Activated T-helper 1 cell treated with anti-CD3 and anti-CD28 coated beads, Interleukin-12 subunit alpha, Interleukin-12 subunit beta, Interleukin-2, Interleukin-4 antibody, amounts not matched to agents 30 ng/mL and 10 ng/mL and 1 ng/mL, durations not matched to agents 14 hours and 24 hours and 36 hours (primary cell): ENCODE measurements around the gene DLL3. TPM values are rescaled to one million over a fixed set of nuclear protein-coding genes. Genes with fewer than 3 reads are reported as not detected.

Experiments used
- DNase-seq: peaks from one replicate; pipeline ENCODE4 v3.0.0; 2021; ENCODE audit warnings: low spot score
- H3K27ac Mint-ChIP-seq: one replicate; pipeline ENCODE4 v1.8.0; 2021; ENCODE audit warnings: mild to moderate bottlenecking, mixed read lengths
- H3K27me3 Mint-ChIP-seq: one replicate; pipeline ENCODE4 v1.8.0; 2022; ENCODE audit warnings: mild to moderate bottlenecking, moderate library complexity, mixed read lengths; ENCODE audit not compliant: insufficient read depth
- H3K36me3 Mint-ChIP-seq: one replicate; pipeline ENCODE4 v1.8.0; 2021; ENCODE audit warnings: low read depth, mixed read lengths
- H3K4me1 Mint-ChIP-seq: one replicate; pipeline ENCODE4 v1.8.0; 2021; ENCODE audit warnings: low read depth, mixed read lengths
- H3K4me3 Mint-ChIP-seq: one replicate; pipeline ENCODE4 v1.8.0; 2021; ENCODE audit warnings: mild to moderate bottlenecking, moderate library complexity, mixed read lengths
- H3K9me3 Mint-ChIP-seq: one replicate; pipeline ENCODE4 v1.8.0; 2021; ENCODE audit warnings: mixed read lengths
- intact Hi-C: fragments of 100-400 bp; cut with micrococcal nuclease; formaldehyde crosslinking; loops from one replicate; pipeline ENCODE4 v1.15.1; 2024
- total RNA-seq: library from RNA; stranded (reverse); gene quantifications from 2 replicates; pipeline ENCODE4 v1.2.3, GENCODE V29; 2022

The DLL3 gene
- total RNA-seq, 1 donor from 2014 or later, result 1.6 TPM

GRCh38 chr19:39533003-39533512 is 34.3 kb downstream of the DLL3 start:
- Mint-ChIP-seq H3K27me3 (peaks cover 2% of the 10 kb centered on the region), H3K27ac (no peak overlapping the region), H3K36me3 (peaks cover 5% of the 10 kb centered on the region), H3K4me3 (peak overlapping the region; percentile 42), H3K4me1 (peaks cover 16% of the 10 kb centered on the region), H3K9me3 (no peaks in the 10 kb centered on the region)
- no peak for DNase-seq
- intact Hi-C loops, result loop anchor here (2.0 to 5.0 kb wide), 2 partner anchors 192 to 411 kb away; no protein-coding TSS in a partner anchor

GRCh38 chr19:39533791-39534190 is 35.0 kb downstream of the DLL3 start:
- peaks cover 2% of the 10 kb centered on the region for H3K27me3 Mint-ChIP-seq
- intact Hi-C loops, result loop anchor here (2.0 to 5.0 kb wide), 2 partner anchors 193 to 411 kb away; no protein-coding TSS in a partner anchor

DNA sequence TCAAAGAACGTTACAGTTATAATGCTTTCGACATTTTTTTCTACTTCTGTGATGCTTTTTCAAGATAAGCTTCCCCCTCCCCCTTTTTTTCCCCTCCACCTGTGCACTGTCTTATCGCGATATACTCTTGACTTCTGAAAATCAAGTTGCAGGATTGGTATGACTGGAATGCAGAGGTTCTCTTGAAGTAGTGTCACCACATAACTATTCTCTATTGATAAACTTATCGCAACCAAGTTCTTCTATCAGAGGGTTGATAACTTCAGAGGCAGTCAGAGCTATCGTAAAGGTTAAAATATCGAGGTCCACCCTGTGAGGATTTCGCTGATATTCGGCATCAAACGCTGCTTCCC is 40.4 kb downstream of the DLL3 start:
- H3K27ac Mint-ChIP-seq, result peak overlapping the region; percentile 59
- peaks cover 4% of the 10 kb centered on the region for H3K27me3 Mint-ChIP-seq
- no peak for DNase-seq
- H3K9me3 Mint-ChIP-seq, result no peaks in the 10 kb centered on the region
- H3K4me1 Mint-ChIP-seq, result peaks cover 30% of the 10 kb centered on the region
- peak overlapping the region; percentile 90 for H3K4me3 Mint-ChIP-seq
- peaks cover 7% of the 10 kb centered on the region for H3K36me3 Mint-ChIP-seq
- intact Hi-C loops, result no loop called here

More at GRCh38 chr19:39533791-39534190, 35.0 kb downstream of the DLL3 start:
- Mint-ChIP-seq H3K4me1 (peaks cover 20% of the 10 kb centered on the region), H3K4me3 (no peak overlapping the region), H3K27ac (no peak overlapping the region), H3K36me3 (peaks cover 4% of the 10 kb centered on the region), H3K9me3 (no peaks in the 10 kb centered on the region)
- no peak for DNase-seq

DNA sequence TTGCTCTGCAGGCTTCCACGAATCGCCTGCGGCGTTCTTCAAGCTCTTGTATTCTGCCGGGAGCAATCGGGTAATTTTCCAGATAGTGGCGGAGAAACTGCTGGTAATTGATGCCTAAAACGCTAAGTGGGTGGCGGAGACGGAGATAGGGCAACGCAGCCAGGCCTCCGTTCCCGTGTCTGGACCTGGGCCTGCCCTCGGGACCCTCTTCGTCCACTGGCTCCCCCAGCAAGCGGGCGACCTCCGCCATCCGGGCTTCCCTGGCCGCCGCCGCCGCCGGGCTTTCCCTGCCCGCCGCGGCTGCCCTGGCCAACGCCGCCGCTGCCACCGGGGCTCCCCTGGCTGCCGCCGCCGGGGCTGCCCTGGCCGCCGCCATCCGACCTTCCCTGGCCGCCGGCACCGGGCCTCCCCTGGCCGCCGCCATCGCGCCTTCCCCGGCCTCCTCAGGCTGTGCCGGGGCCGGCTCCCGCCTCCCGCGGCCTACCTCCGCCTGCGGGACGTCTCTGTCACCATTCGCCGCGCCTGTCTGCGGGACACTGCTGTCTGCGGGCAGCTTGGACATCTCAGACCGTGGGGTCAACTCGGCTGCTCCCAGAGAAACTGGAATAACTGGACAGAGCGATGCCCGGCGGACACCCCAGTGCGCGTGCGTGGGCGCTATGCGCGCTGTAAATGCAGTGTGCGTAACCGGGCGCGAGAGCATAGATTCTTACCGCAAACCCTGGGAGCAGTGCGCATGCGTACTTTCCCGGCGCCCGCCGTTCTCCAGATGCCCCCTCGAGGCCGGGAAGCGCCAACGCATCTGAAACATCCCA is 41.0 kb downstream of the DLL3 start, which contains the start of gene EID2:
TSS of gene EID2 (minus strand) at position 644 of the 815 bp plus-strand sequence. CDS start at position 562, 82 bp downstream.
- H3K36me3 Mint-ChIP-seq, result peaks cover 7% of the 10 kb centered on the region
- H3K4me1 Mint-ChIP-seq, result peaks cover 36% of the 10 kb centered on the region
- H3K9me3 Mint-ChIP-seq, result no peaks in the 10 kb centered on the region
- H3K27ac Mint-ChIP-seq, result peak within 1 kb of the TSS; percentile 91
- peak within 1 kb of the TSS; percentile 95 for H3K4me3 Mint-ChIP-seq
- peak; percentile 92 for DNase-seq
- peaks cover 2% of the 10 kb centered on the region for H3K27me3 Mint-ChIP-seq
- intact Hi-C loops, result loop anchor here (1.0 kb wide), 5 partner anchors 7 to 432 kb away; partner anchors contain the start of genes EID2B, PLEKHG2, PSMC4 and SUPT5H

DNA sequence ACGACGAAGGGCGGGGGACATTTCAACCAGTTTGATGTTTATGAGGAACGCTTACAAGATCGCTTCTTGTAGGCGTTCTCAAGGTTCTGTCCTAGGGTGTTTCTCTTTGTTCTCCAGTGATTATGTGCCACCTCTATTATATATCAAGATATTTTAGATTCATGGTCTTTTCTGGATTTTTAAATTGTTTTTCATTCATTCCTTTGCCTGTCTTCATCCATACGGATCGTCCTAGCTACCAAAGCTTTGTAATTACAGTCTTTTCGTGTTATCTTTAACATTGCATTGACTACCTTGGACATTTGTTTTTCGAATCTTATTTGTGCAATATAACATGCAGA is 41.6 kb downstream of the DLL3 start:
- Mint-ChIP-seq H3K27ac (peak overlapping the region; percentile 91), H3K27me3 (peaks cover 2% of the 10 kb centered on the region), H3K4me1 (peaks cover 40% of the 10 kb centered on the region), H3K9me3 (no peaks in the 10 kb centered on the region), H3K4me3 (peak overlapping the region; percentile 95), H3K36me3 (peaks cover 7% of the 10 kb centered on the region)
- no peak for DNase-seq
- intact Hi-C loops, result loop anchor here (1.0 kb wide), 5 partner anchors 8 to 431 kb away; partner anchors contain the start of genes EID2B, PLEKHG2, PSMC4 and SUPT5H

GRCh38 chr19:39542206-39542605 is 43.5 kb downstream of the DLL3 start:
- DNase-seq, result no peak
- H3K9me3 Mint-ChIP-seq, result no peaks in the 10 kb centered on the region
- peaks cover 2% of the 10 kb centered on the region for H3K27me3 Mint-ChIP-seq
- intact Hi-C loops, result no loop called here
- H3K4me3 Mint-ChIP-seq, result no peak overlapping the region
- H3K4me1 Mint-ChIP-seq, result peaks cover 40% of the 10 kb centered on the region
- H3K36me3 Mint-ChIP-seq, result peaks cover 7% of the 10 kb centered on the region
- H3K27ac Mint-ChIP-seq, result no peak overlapping the region

GRCh38 chr19:39543477-39543857 is 44.7 kb downstream of the DLL3 start:
- DNase-seq, result no peak
- no peak overlapping the region for H3K4me3 Mint-ChIP-seq
- no peaks in the 10 kb centered on the region for H3K9me3 Mint-ChIP-seq
- H3K27me3 Mint-ChIP-seq, result peaks cover 2% of the 10 kb centered on the region
- peaks cover 3% of the 10 kb centered on the region for H3K36me3 Mint-ChIP-seq
- intact Hi-C loops, result no loop called here
- H3K4me1 Mint-ChIP-seq, result peaks cover 34% of the 10 kb centered on the region
- no peak overlapping the region for H3K27ac Mint-ChIP-seq

GRCh38 chr19:39544226-39544903 is 45.6 kb downstream of the DLL3 start:
- intact Hi-C loops, result no loop called here
- Mint-ChIP-seq H3K4me3 (no peak overlapping the region), H3K27me3 (peaks cover 2% of the 10 kb centered on the region), H3K4me1 (peaks cover 25% of the 10 kb centered on the region), H3K9me3 (no peaks in the 10 kb centered on the region), H3K36me3 (no peaks in the 10 kb centered on the region), H3K27ac (peak overlapping the region; percentile 40)
- DNase-seq, result no peak

DNA sequence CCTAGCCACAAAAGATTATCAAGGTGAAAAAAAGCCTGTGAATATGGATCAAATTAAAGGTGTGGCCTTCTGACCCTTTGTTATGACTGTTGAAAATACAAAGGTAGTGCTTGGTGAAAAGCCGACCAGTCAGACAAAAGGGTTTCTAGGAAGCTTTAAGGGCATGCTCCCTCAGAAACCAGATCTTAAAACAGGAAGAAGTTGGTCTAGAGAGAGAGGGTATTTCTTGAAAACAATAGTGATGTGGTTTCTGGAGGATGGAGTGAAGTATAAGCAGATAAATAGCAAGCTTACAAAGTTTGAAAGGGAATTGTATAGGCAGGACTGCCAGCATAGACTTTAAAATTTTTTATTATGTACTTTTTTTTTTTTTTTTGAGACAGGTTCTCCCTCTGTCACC is 46.2 kb downstream of the DLL3 start:
- H3K27ac Mint-ChIP-seq, result peak overlapping the region; percentile 40
- peaks cover 2% of the 10 kb centered on the region for H3K27me3 Mint-ChIP-seq
- H3K36me3 Mint-ChIP-seq, result no peaks in the 10 kb centered on the region
- no peak overlapping the region for H3K4me3 Mint-ChIP-seq
- no peak for DNase-seq
- intact Hi-C loops, result no loop called here
- H3K4me1 Mint-ChIP-seq, result peaks cover 24% of the 10 kb centered on the region
- H3K9me3 Mint-ChIP-seq, result no peaks in the 10 kb centered on the region

- no peak for DNase-seq
- H3K4me1 Mint-ChIP-seq, result peaks cover 13% of the 10 kb centered on the region
- H3K9me3 Mint-ChIP-seq, result no peaks in the 10 kb centered on the region
- no peaks in the 10 kb centered on the region for H3K27me3 Mint-ChIP-seq
- no peak overlapping the region for H3K27ac Mint-ChIP-seq
- intact Hi-C loops, result no loop called here
- H3K36me3 Mint-ChIP-seq, result no peaks in the 10 kb centered on the region
- no peak overlapping the region for H3K4me3 Mint-ChIP-seq
Measured at GRCh38 chr19:39546599-39546998, 47.9 kb downstream of the DLL3 start.

DNA sequence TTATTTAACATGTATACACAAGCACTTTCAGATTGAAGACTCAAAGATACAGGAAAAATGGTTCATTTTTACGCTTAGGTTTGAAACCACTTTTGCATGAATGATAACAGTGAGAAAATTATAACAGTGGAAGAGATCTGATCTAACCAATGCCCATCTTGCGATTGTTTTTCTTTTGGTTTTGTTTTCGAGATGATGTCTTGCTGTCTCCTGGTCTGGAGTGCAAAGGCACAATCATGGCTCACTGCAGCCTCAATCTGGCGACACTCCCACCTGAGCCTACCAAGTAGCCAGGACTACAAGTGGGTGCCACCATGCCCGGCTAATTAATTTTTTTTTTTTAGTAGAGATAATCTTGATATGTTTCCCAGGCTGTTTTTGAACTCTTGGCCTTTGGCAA is 51.5 kb downstream of the DLL3 start:
- Mint-ChIP-seq H3K27ac (no peak overlapping the region), H3K27me3 (no peaks in the 10 kb centered on the region), H3K4me1 (peaks cover 12% of the 10 kb centered on the region), H3K9me3 (no peaks in the 10 kb centered on the region), H3K4me3 (no peak overlapping the region), H3K36me3 (no peaks in the 10 kb centered on the region)
- no peak for DNase-seq
- intact Hi-C loops, result loop anchor here (2.0 to 5.0 kb wide), 2 partner anchors 217 to 292 kb away; no protein-coding TSS in a partner anchor

GRCh38 chr19:39553082-39553652 is 54.4 kb downstream of the DLL3 start:
- Mint-ChIP-seq H3K9me3 (no peaks in the 10 kb centered on the region), H3K36me3 (no peaks in the 10 kb centered on the region), H3K4me3 (no peak overlapping the region), H3K27me3 (no peaks in the 10 kb centered on the region), H3K27ac (no peak overlapping the region), H3K4me1 (peaks cover 24% of the 10 kb centered on the region)
- intact Hi-C loops, result loop anchor here (5.0 kb wide), 1 partner anchor 289 kb away; no protein-coding TSS in a partner anchor
- no peak for DNase-seq
